CD4-positive, alpha-beta T cell treated with Interleukin-4 for 4 hours (primary cell): ENCODE results near the gene OR4C45.
A peak's percentile ranks its signal among the peaks of the same experiment; 100 is the strongest.
"Not testable (repeated sequence)": the region's sequence is repeated elsewhere in the genome, so short reads cannot be mapped to it uniquely, and the experiment has no call there.

Experiments used
- DNase-seq: peaks from one replicate; pipeline ENCODE4 v3.0.0-alpha.2; 2020

OR4C45 gene

GRCh38 chr11:50032574-50032973 lies at the start of gene OR4C45:
Gene OR4C45, plus strand, starts transcription at chr11:50032874.
- DNase-seq = no peak

GRCh38 chr11:49995565-49995964 lies 37.1 kb upstream of the OR4C45 start:
- peak; percentile 4 for DNase-seq

- no peak for DNase-seq
Observed at GRCh38 chr11:50030193-50030592, 2.5 kb upstream of the OR4C45 start.

- DNase-seq = not testable (repeated sequence)
Observed at GRCh38 chr11:50036239-50036638, 3.6 kb downstream of the OR4C45 start.

GRCh38 chr11:50037251-50037650 lies 4.6 kb downstream of the OR4C45 start:
- no peak for DNase-seq

- no peak for DNase-seq
Observed at GRCh38 chr11:50044647-50045046, 12.0 kb downstream of the OR4C45 start.

GRCh38 chr11:50063056-50063455 lies 30.4 kb downstream of the OR4C45 start:
- not testable (repeated sequence) for DNase-seq

- DNase-seq = no peak
Observed at GRCh38 chr11:50070389-50070788, 37.7 kb downstream of the OR4C45 start.

- DNase-seq = no peak
Observed at GRCh38 chr11:50071584-50072225, 39.0 kb downstream of the OR4C45 start.

GRCh38 chr11:50072226-50073112 lies 39.8 kb downstream of the OR4C45 start:
- no peak for DNase-seq

GRCh38 chr11:50073113-50074105 lies 40.7 kb downstream of the OR4C45 start:
- no peak for DNase-seq

GRCh38 chr11:50074161-50074560 lies 41.5 kb downstream of the OR4C45 start:
- DNase-seq = no peak

GRCh38 chr11:50075856-50076255 lies 43.2 kb downstream of the OR4C45 start:
- DNase-seq = no peak

GRCh38 chr11:50077526-50077925 lies 44.9 kb downstream of the OR4C45 start:
- no peak for DNase-seq

GRCh38 chr11:50078001-50078400 lies 45.3 kb downstream of the OR4C45 start:
- DNase-seq = no peak

GRCh38 chr11:50078946-50079345 lies 46.3 kb downstream of the OR4C45 start:
- DNase-seq = not testable (repeated sequence)

- no peak for DNase-seq
Observed at GRCh38 chr11:50080256-50080655, 47.6 kb downstream of the OR4C45 start.
